Endothelial cell of umbilical vein (primary cell): Measurements from ENCODE around the gene MRPS12. TPM values are rescaled to one million over a fixed set of nuclear protein-coding genes. Genes with fewer than 3 reads are reported as not detected.

Source experiments
- BruUV-seq: library from RNA; stranded (reverse); fragments of 400-500 nt; replicated peaks from 2 replicates; lab custom pipeline; 2021; lab: Mats Ljungman, UMichigan
- CTCF ChIA-PET: fragments of 300-600, 350-600 bp; sonication (Branson Sonifier 250); formaldehyde crosslinking; loops from one replicate; lab custom pipeline; 2021; ENCODE audit warnings: antibody characterized with exemption, inconsistent platforms; lab: Charles Lee
- POLR2A ChIA-PET: fragments of 300-600, 350-600 bp; sonication (Branson Sonifier 250); formaldehyde crosslinking; loops from one replicate; lab custom pipeline; 2021; ENCODE audit warnings: antibody characterized with exemption, inconsistent platforms; lab: Charles Lee
- DNase-seq: peaks from one replicate; pipeline ENCODE4 v3.0.0-alpha.2; 2011; ENCODE audit warnings: low read depth, low spot score
- FAIRE-seq: peaks from 2 replicates; lab custom pipeline; 2011; peaks lifted over from hg19 to GRCh38; lab: Jason Lieb, UNC
- H2AFZ ChIP-seq: 2 replicates; pipeline ENCODE4 v1.6.0; 2012; ENCODE audit warnings: low read depth, low read length, control low read depth, inconsistent platforms
- H3K27ac ChIP-seq: 2 replicates; pipeline ENCODE4 v1.5.1; 2011; ENCODE audit warnings: low read depth, mild to moderate bottlenecking, control low read depth, low read length, moderate library complexity; ENCODE audit not compliant: insufficient read depth
- H3K27me3 ChIP-seq, 2 experiments: 2 replicates each; pipeline versions ENCODE4 v1.6.0 to v1.6.1; 2011; ENCODE audit warnings: low read length in 2 of 2, mixed read lengths in 1 of 2; ENCODE audit not compliant: control insufficient read depth in 2 of 2, insufficient read depth in 2 of 2
- H3K36me3 ChIP-seq, 2 experiments: 2 replicates in 1 of 2; 3 replicates in 1 of 2; pipeline ENCODE4 v1.5.1; 2011; ENCODE audit warnings: low read length in 2 of 2, mild to moderate bottlenecking in 1 of 2, moderate library complexity in 1 of 2; ENCODE audit not compliant: control insufficient read depth in 2 of 2, insufficient read depth in 2 of 2; ENCODE audit errors: extremely low read depth in 1 of 2
- H3K4me1 ChIP-seq: 3 replicates; pipeline ENCODE4 v1.5.1; 2011; ENCODE audit warnings: mild to moderate bottlenecking, low read length; ENCODE audit not compliant: control insufficient read depth, insufficient read depth; ENCODE audit errors: extremely low read depth
- H3K4me2 ChIP-seq: 2 replicates; pipeline ENCODE4 v1.6.1; 2011; ENCODE audit warnings: low read length, control low read depth, mixed read lengths; ENCODE audit not compliant: insufficient read depth
- H3K4me3 ChIP-seq, 3 experiments: fragments of 200-600 bp in 1 of 3; sonication (generic), shearing (Covaris generic) in 1 of 3; replicated peaks in 1 of 3; 2 replicates each; pipeline ENCODE4 v1.5.1; 2011 to 2016; ENCODE audit warnings: control low read depth in 3 of 3, low read length in 3 of 3, mild to moderate bottlenecking in 2 of 3, inconsistent platforms in 1 of 3, low read depth in 1 of 3, moderate library complexity in 1 of 3; ENCODE audit not compliant: insufficient read depth in 1 of 3
- H3K79me2 ChIP-seq: 2 replicates; pipeline ENCODE4 v1.6.0; 2012; ENCODE audit warnings: low read length, inconsistent platforms; ENCODE audit not compliant: control insufficient read depth, insufficient read depth
- H3K9ac ChIP-seq: replicated peaks from 2 replicates; pipeline ENCODE3; 2011; ENCODE audit warnings: low read length, control low read depth; ENCODE audit not compliant: insufficient read depth; ENCODE audit errors: extremely low read depth
- H3K9me1 ChIP-seq: replicated peaks from 3 replicates; pipeline ENCODE4 v1.6.0; 2011; ENCODE audit warnings: mild to moderate bottlenecking, low read length; ENCODE audit not compliant: control insufficient read depth, insufficient read depth; ENCODE audit errors: extremely low read depth
- H3K9me3 ChIP-seq: replicated peaks from 2 replicates; pipeline ENCODE4 v1.5.1; 2012; ENCODE audit warnings: low read length, inconsistent platforms; ENCODE audit not compliant: control insufficient read depth, insufficient read depth
- H4K20me1 ChIP-seq: replicated peaks from 2 replicates; pipeline ENCODE3; 2011; ENCODE audit warnings: mild to moderate bottlenecking, low read length; ENCODE audit not compliant: control insufficient read depth, insufficient read depth; ENCODE audit errors: extremely low read depth
- GATA2 ChIP-seq: IDR thresholded peaks from 2 replicates; pipeline ENCODE4 v1.7.0; 2011; ENCODE audit warnings: low read depth, mild to moderate bottlenecking, moderate library complexity, mixed read lengths, low read length; ENCODE audit not compliant: insufficient read length, insufficient read depth
- JUN ChIP-seq: IDR thresholded peaks from 2 replicates; pipeline ENCODE4 v1.6.1; 2011; ENCODE audit warnings: borderline replicate concordance, low read depth; ENCODE audit not compliant: insufficient read length, insufficient read depth
- MAX ChIP-seq: IDR thresholded peaks from 2 replicates; pipeline ENCODE4 v1.6.1; 2011; ENCODE audit not compliant: insufficient read depth, insufficient read length
- dilution Hi-C: fragments of 300-500 bp; cut with MboI; formaldehyde crosslinking; loops from one replicate; pipeline ENCODE4 v1.15.0; 2019; ENCODE audit warnings: low sequenced_read_pairs; ENCODE audit not compliant: extremely low pct_ligation_motif_present
- intact Hi-C: fragments of 100-400 bp; cut with micrococcal nuclease; formaldehyde crosslinking; loops from one replicate; pipeline ENCODE4 v1.10.0; 2022
- polyA plus RNA-seq, 4 experiments: library from polyadenylated mRNA; depleted of rRNA in 3 of 4; stranded (reverse) in 3 of 4; unstranded in 1 of 4; fragments of >200 nt; gene quantifications; 2 replicates each; pipeline versions ENCODE4 v1.2.1 to v1.2.3, GENCODE V29; 2011 to 2012; ENCODE audit warnings: missing spikeins in 1 of 4
- total RNA-seq: library from RNA; stranded (reverse); gene quantifications from 2 replicates; pipeline ENCODE4 v1.2.3, GENCODE V29; 2021

The MRPS12 gene
- total and polyA plus RNA-seq, 2 donors (not counting 3 experiments of a cell fraction or from before 2014, with no cell fraction given) = 49.3 to 86.3 TPM

GRCh38 chr19:38946229-38947010, 15.7 kb downstream of the MRPS12 start:
- Histone ChIP-seq H3K27ac (no peak overlapping the region), H3K27me3 (no peaks in the 10 kb centered on the region), H3K9ac (no peak overlapping the region), H3K4me3 (no peak overlapping the region), H2AFZ (no peak overlapping the region), H3K9me3 (no peaks in the 10 kb centered on the region), H3K4me2 (no peak overlapping the region), H3K36me3 (peaks cover 0 to 2% of the 10 kb centered on the region in 2 experiments), H3K79me2 (no peaks in the 10 kb centered on the region), H4K20me1 (no peaks in the 10 kb centered on the region), H3K9me1 (no peaks in the 10 kb centered on the region), H3K4me1 (no peaks in the 10 kb centered on the region)
- dilution Hi-C loops (no loop called here), intact Hi-C loops (no loop called here)
- no peak for DNase-seq
- CTCF ChIA-PET = no interaction called here
- TF ChIP-seq MAX (no peak), GATA2 (no peak)
- no peak for FAIRE-seq
- BruUV-seq = no TSS peak
- POLR2A ChIA-PET = no interaction called here

- TF ChIP-seq JUN (no peak), MAX (peak; percentile 49)
- Histone ChIP-seq H3K79me2 (no peaks in the 10 kb centered on the region), H3K4me1 (no peaks in the 10 kb centered on the region), H3K9me1 (no peaks in the 10 kb centered on the region), H2AFZ (peak overlapping the region; percentile 78), H3K4me2 (peak overlapping the region; percentile 37), H4K20me1 (no peaks in the 10 kb centered on the region), H3K4me3 (peak overlapping the region in 2 of 3 experiments; percentile 25 to 36), H3K36me3 (peaks cover 0 to 2% of the 10 kb centered on the region in 2 experiments), H3K27ac (no peak overlapping the region), H3K27me3 (no peaks in the 10 kb centered on the region), H3K9me3 (no peaks in the 10 kb centered on the region), H3K9ac (no peak overlapping the region)
- no TSS peak for BruUV-seq
- dilution Hi-C loops = no loop called here
- ChIA-PET CTCF (interaction anchor here (1.1 kb wide), 1 partner anchor 100 kb away, joined by 3 read pairs; the partner anchor contains the start of gene HNRNPL), POLR2A (no interaction called here)
- DNase-seq (peak; percentile 87), FAIRE-seq (peak; percentile 86)
- intact Hi-C loops = no loop called here
Measured at GRCh38 chr19:38949580-38950367, 19.0 kb downstream of the MRPS12 start.
